GM12875 (cell line): ENCODE data around the gene ZNF578.

Experiments
- H3K4me3 ChIP-seq: one replicate; pipeline ENCODE4 v1.5.1; 2011; ENCODE audit warnings: low read depth, low read length, control low read depth
- TF ChIP-seq, protein P1 (sequence below): IDR thresholded peaks from 2 replicates; pipeline ENCODE4 v1.5.1; 2011; ENCODE audit warnings: low read depth, mild to moderate bottlenecking, control low read depth, inconsistent platforms, low read length, moderate library complexity, borderline replicate concordance; ENCODE audit not compliant: insufficient read depth

ZNF578 gene

DNA sequence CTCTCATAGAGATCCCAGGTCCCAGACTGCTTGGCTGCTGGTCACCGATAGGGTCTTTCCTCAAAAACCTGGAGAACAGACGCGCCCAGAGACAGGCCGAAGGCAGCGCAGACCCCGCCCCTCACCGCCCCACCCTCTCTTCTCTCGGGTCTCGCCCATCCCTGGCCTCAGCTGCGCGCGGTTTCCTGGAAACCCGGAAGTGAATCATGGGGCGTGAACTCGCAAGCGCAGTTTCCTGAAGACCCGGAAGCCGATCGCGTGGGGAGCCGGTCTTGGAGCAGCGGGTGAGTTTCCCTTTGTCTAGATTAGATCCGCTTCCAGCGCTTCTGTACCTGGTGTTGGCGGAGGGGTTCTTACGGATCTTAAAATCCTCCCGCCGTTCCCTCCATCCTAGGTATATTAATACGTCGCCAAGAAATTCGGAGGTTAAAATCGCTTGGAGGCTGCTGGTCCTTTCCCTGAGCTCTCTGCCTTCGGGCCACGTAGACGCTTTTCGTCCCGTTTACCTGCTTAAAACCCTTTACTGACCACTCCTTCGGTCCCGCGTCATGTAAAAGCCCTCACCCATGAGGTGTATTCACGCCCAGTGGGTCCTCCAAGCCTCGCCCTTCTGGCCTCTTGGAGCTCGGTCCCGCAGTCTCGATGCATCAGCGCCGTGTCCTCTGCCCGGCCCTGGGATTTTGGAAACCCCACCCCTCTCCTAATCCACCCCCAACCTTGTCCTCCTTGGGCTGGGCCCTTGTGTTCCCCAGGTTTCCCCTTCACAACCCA, at the start of gene ZNF578:
TSS of gene ZNF578 (plus strand) at position 230 of the 771 bp plus-strand sequence. CDS start 48,293 bp downstream, outside the sequence.
- no peak within 1 kb of the TSS for H3K4me3 ChIP-seq
- TF ChIP-seq, protein P1, sequence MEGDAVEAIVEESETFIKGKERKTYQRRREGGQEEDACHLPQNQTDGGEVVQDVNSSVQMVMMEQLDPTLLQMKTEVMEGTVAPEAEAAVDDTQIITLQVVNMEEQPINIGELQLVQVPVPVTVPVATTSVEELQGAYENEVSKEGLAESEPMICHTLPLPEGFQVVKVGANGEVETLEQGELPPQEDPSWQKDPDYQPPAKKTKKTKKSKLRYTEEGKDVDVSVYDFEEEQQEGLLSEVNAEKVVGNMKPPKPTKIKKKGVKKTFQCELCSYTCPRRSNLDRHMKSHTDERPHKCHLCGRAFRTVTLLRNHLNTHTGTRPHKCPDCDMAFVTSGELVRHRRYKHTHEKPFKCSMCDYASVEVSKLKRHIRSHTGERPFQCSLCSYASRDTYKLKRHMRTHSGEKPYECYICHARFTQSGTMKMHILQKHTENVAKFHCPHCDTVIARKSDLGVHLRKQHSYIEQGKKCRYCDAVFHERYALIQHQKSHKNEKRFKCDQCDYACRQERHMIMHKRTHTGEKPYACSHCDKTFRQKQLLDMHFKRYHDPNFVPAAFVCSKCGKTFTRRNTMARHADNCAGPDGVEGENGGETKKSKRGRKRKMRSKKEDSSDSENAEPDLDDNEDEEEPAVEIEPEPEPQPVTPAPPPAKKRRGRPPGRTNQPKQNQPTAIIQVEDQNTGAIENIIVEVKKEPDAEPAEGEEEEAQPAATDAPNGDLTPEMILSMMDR = no peak

DNA sequence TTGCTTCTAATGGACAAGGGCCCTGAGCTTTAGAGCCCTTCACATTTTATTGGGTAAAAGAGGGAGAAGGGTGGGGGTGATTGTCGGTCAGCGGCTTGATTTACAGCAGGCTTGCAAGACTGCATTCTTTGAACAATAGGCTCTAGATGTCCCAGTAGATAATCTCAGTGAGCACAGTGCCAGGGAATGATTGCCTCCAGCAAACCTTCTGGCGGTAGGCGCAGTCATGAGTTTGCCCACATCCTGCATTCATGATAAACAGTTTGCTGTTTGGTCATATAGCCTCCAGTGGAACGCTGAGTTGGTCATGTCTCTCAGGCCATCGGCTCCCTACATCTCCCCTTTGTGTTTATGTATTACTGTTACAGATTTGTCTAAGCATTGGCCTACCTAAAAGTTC, 43.1 kb upstream of the ZNF578 start:
- TF ChIP-seq, protein P1 = no peak
- no peak overlapping the region for H3K4me3 ChIP-seq

DNA sequence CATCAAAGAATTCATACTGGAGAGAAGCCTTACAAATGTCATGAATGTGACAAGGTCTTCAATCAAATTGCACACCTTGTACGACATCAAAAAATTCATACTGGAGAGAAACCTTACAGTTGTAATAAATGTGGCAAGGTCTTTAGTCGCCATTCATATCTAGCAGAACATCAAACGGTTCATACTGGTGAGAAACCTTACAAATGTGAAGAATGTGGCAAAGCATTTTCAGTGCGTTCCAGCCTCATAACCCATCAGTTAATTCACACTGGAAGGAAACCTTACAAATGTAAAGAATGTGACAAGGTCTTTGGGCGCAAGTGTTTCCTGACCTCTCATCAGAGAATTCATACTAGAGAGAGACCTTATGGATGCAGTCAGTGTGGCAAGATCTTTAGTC, 37.6 kb upstream of the ZNF578 start:
- TF ChIP-seq, protein P1 = no peak
- H3K4me3 ChIP-seq = no peak overlapping the region

DNA sequence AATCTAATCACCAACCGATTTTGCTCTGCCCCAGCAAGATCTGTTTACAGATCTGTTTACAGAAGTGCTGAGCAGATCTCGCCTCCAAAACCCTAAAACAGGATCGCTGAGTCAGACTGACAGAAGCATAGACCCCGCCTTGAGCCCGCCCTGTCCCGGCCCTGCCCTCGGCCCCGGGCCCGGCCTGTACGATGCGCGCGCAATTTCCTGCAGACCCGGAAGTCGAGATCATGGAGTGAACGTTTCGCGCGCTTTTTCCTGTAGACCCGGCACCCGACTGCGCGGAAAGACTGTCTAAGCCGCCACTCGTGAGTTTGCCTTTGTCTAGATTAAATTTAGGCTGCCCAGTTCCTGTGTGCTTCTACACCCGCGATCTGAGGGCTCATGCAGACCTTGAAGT, 24.4 kb upstream of the ZNF578 start, which contains the start of gene ZNF534:
TSS of gene ZNF534 (plus strand) at position 212 of the 400 bp plus-strand sequence. CDS start 2,327 bp downstream, outside the sequence.
- TF ChIP-seq, protein P1 = no peak
- no peak within 1 kb of the TSS for H3K4me3 ChIP-seq

DNA sequence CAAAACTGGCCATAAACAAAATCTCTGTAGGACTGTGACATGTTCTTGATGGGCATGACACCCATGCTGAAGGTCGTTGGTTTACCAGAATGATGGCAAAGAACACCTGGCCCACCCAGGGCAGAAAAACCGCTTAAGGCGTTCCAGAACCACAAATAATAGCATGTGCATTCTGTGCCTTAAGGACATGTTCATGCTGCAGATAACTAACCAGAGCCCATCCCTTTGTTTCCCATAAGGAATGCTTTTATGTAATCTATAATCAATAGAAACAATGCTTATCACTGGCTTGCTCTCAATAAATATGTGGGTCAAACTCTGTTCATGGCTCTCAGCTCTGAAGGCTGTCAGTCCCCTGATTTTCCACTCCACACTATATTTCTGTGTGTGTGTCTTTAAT, 11.2 kb upstream of the ZNF578 start:
- H3K4me3 ChIP-seq = no peak overlapping the region
- TF ChIP-seq, protein P1 = no peak

DNA sequence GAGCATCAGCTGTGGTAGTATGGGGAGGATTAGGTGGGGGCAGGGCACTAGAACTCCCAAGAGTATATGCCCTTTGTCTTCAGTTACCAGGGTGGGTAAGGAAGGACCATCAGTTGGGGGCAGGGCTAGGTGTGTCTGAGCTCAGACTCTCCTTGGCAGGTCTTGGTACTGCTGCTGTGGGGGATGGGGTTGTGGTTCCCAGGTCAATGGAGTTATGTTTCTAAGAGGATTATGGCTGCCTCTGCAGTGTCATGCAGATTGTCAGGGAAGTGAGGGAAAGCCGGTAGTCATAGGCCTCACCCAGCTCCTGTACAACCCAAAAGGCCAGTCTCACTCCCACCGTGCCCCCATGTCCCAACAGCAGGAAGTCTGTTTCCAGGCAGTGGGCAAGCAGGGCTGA, 8.8 kb upstream of the ZNF578 start:
- TF ChIP-seq, protein P1 = no peak
- H3K4me3 ChIP-seq = no peak overlapping the region

DNA sequence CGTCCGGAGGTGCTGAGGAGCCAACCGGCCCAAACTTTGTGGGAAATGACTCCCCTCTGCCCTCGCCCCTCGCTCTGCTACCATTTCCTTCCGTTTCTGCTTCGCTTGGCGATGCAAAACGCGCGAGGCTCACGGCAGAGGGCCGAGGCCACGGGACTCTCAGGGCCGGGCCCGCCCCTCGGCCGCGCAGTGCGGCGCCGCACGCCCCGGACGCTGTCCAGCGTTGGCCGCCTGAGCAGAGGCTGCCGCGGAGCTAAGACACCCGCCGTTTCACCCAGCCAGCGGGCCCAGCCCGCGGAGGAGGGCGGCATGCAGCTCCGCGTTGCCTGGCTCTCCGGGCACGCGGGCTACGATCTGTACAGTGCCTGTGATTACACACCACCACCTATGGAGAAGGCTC, 2.1 kb upstream of the ZNF578 start:
- TF ChIP-seq, protein P1 = no peak
- no peak overlapping the region for H3K4me3 ChIP-seq
